Measurements from ENCODE around the gene CPLX4.

The CPLX4 gene

GRCh38 chr18:59306640-59307039 is 11.8 kb downstream of the CPLX4 start:
- DNase-seq (ENCODE audit: low read depth in 2 of 2), result no peak

- no peak for DNase-seq (ENCODE audit: low read depth in 2 of 2)
These were observed 13.2 kb downstream of the CPLX4 start for GRCh38 chr18:59305295-59305694.

GRCh38 chr18:59303656-59304195 is 14.7 kb downstream of the CPLX4 start:
- no peak for DNase-seq (ENCODE audit: low read depth in 2 of 2)

GRCh38 chr18:59303006-59303405 is 15.4 kb downstream of the CPLX4 start:
- DNase-seq (ENCODE audit: low read depth in 2 of 2), result no peak

- no peak for DNase-seq (ENCODE audit: low read depth in 2 of 2)
These were observed 16.5 kb downstream of the CPLX4 start for GRCh38 chr18:59301929-59302328.

- DNase-seq (ENCODE audit: low read depth in 2 of 2), result no peak
These were observed 17.7 kb downstream of the CPLX4 start for GRCh38 chr18:59300676-59301285.

- DNase-seq (ENCODE audit: low read depth in 2 of 2), result no peak
These were observed 19.6 kb downstream of the CPLX4 start for GRCh38 chr18:59298871-59299270.

- no peak for DNase-seq (ENCODE audit: low read depth in 2 of 2)
These were observed 25.1 kb downstream of the CPLX4 start for GRCh38 chr18:59293317-59293716.

- no peak for DNase-seq (ENCODE audit: low read depth in 2 of 2)
These were observed 32.1 kb downstream of the CPLX4 start for GRCh38 chr18:59286341-59286740.

- DNase-seq (ENCODE audit: low read depth in 2 of 2), result no peak
These were observed 36.1 kb downstream of the CPLX4 start for GRCh38 chr18:59282341-59282740.

GRCh38 chr18:59279722-59280121 is 38.7 kb downstream of the CPLX4 start:
- no peak for DNase-seq (ENCODE audit: low read depth in 2 of 2)

- DNase-seq (ENCODE audit: low read depth in 2 of 2), result no peak
These were observed 39.3 kb downstream of the CPLX4 start for GRCh38 chr18:59279193-59279592.

- no peak for DNase-seq (ENCODE audit: low read depth in 2 of 2)
These were observed 39.7 kb downstream of the CPLX4 start for GRCh38 chr18:59278793-59279192.

GRCh38 chr18:59276047-59276446 is 42.4 kb downstream of the CPLX4 start:
- no peak for DNase-seq (ENCODE audit: low read depth in 2 of 2)

GRCh38 chr18:59275406-59275949 is 43.0 kb downstream of the CPLX4 start:
- DNase-seq (ENCODE audit: low read depth in 2 of 2), result no peak

GRCh38 chr18:59274533-59274928 is 43.9 kb downstream of the CPLX4 start:
- DNase-seq (ENCODE audit: low read depth in 2 of 2), result no peak

GRCh38 chr18:59273759-59274532 is 44.5 kb downstream of the CPLX4 start:
- no peak for DNase-seq (ENCODE audit: low read depth in 2 of 2)

GRCh38 chr18:59272891-59273758 is 45.3 kb downstream of the CPLX4 start, which contains the start of gene RAX:
Gene RAX (minus strand): TSS chr18:59273454. CDS start chr18:59273206, 248 bp downstream.
- DNase-seq (ENCODE audit: low read depth in 2 of 2), result no peak

- DNase-seq (ENCODE audit: low read depth in 2 of 2), result no peak
These were observed 46.1 kb downstream of the CPLX4 start for GRCh38 chr18:59272221-59272888.

GRCh38 chr18:59271606-59272220 is 46.7 kb downstream of the CPLX4 start:
- no peak for DNase-seq (ENCODE audit: low read depth in 2 of 2)

Measured in stimulated activated CD8-positive, alpha-beta memory T cell treated with anti-CD3 and anti-CD28 coated beads, Interleukin-7, amount 100 ng/mL, for 1 hour (primary cell).